K562 (cell line): Measurements from ENCODE around the gene MYO15A. TPM values are rescaled to one million over a fixed set of nuclear protein-coding genes. Genes with fewer than 3 reads are reported as not detected.
A peak's percentile ranks its signal among the peaks of the same experiment; 100 is the strongest.

ENCODE experiments used
- ATF4 ChIP-seq: fragments of 450-650 bp; formaldehyde crosslinking; IDR thresholded peaks from 2 replicates; pipeline ENCODE4 v1.4.0; 2022; ENCODE audit warnings: mild to moderate bottlenecking, moderate library complexity
- BHLHE40 ChIP-seq: IDR thresholded peaks from 2 replicates; pipeline ENCODE4 v1.6.1; 2011; ENCODE audit warnings: low read length, improper control_type of control experiment
- CCAR2 ChIP-seq: fragments of 200-400 bp; formaldehyde crosslinking; IDR thresholded peaks from 2 replicates; pipeline ENCODE4 v1.6.1; 2017; ENCODE audit warnings: mild to moderate bottlenecking, low read depth, low read length
- CTBP1 ChIP-seq: fragments of 450-650 bp; IDR thresholded peaks from 2 replicates; pipeline ENCODE4 v1.6.1; 2016; ENCODE audit warnings: borderline replicate concordance
- ETV1 ChIP-seq: fragments of 450-650 bp; conservative IDR thresholded peaks from 2 replicates; pipeline ENCODE4 v1.6.1; 2016; ENCODE audit warnings: missing genetic modification characterization, control low read depth, low read depth, missing compliant biosample characterization
- HMBOX1 ChIP-seq: sonication (generic); IDR thresholded peaks from 2 replicates; pipeline ENCODE4 v1.6.1; 2016
- MXD1 ChIP-seq: fragments of 250-450 bp; sonication (Bioruptor Pico); IDR thresholded peaks from 2 replicates; pipeline ENCODE4 v1.8.0; 2021; ENCODE audit warnings: borderline replicate concordance, mild to moderate bottlenecking, moderate library complexity; ENCODE audit not compliant: poor library complexity, severe bottlenecking
- PHB ChIP-seq: fragments of 250-450 bp; sonication (Bioruptor Pico); IDR thresholded peaks from 2 replicates; pipeline ENCODE4 v1.5.0; 2021
- PHTF2 ChIP-seq: fragments of 250-450 bp; sonication (Bioruptor Pico); IDR thresholded peaks from 2 replicates; pipeline ENCODE4 v1.5.0; 2021; ENCODE audit warnings: mild to moderate bottlenecking
- PRDM10 ChIP-seq: fragments of 450-650 bp; IDR thresholded peaks from 2 replicates; pipeline ENCODE4 v1.6.1; 2018; ENCODE audit not compliant: partially characterized antibody
- RFX1 ChIP-seq: fragments of 450-650 bp; IDR thresholded peaks from 2 replicates; pipeline ENCODE4 v1.6.1; 2016; ENCODE audit warnings: mild to moderate bottlenecking, moderate library complexity
- ZBTB11 ChIP-seq, 3 experiments: fragments of 200-800 bp in 1 of 3; fragments of 250-450 bp in 1 of 3; fragments of 450-650 bp in 1 of 3; sonication (Bioruptor Pico) in 1 of 3; sonication (Bioruptor generic) in 1 of 3; formaldehyde crosslinking in 1 of 3; IDR thresholded peaks; 2 replicates each; pipeline versions ENCODE4 v1.6.1 to v1.8.0; 2016 to 2022; ENCODE audit warnings: mild to moderate bottlenecking in 2 of 3, missing genetic modification characterization in 2 of 3, missing compliant biosample characterization in 1 of 3, moderate library complexity in 1 of 3
- ZNF592 ChIP-seq: fragments of 450-650 bp; IDR thresholded peaks from 2 replicates; pipeline ENCODE4 v1.6.1; 2017; ENCODE audit warnings: antibody characterized with exemption, mild to moderate bottlenecking
- polyA plus RNA-seq, 8 experiments: library from polyadenylated mRNA; depleted of rRNA in 4 of 8; stranded (reverse) in 5 of 8; unstranded in 3 of 8; fragments of >200 nt; fragmentation: Nextera tagmentation in 2 of 8; fragmentation: Illumina TruSeq in 1 of 8; extraction: Ambion mirVana in 2 of 8; extraction: Trizol in 1 of 8; gene quantifications; 2 replicates each; pipeline versions ENCODE4 v1.2.1 to v1.2.3, GENCODE V29; 2011 to 2014; ENCODE audit warnings: inconsistent platforms in 1 of 8, missing spikeins in 1 of 8
- total RNA-seq, 7 experiments: library from RNA; depleted of rRNA in 6 of 7; stranded (reverse); fragments of >200 nt in 6 of 7; fragmentation: Illumina TruSeq in 2 of 7; extraction: Trizol in 2 of 7; gene quantifications; 2 replicates each; pipeline versions ENCODE4 v1.2.1 to v1.2.3, GENCODE V29; 2011 to 2021; ENCODE audit warnings: low replicate concordance in 1 of 7

MYO15A gene
- total and polyA plus RNA-seq, 9 of the 15 experiments (the other 6 are each of a cell fraction or from before 2014, with no cell fraction given), result 0.05 to 0.88 (median 0.14) TPM; not detected in 1

GRCh38 chr17:18070861-18071340, 37.7 kb upstream of the MYO15A start (continued):
- TF ChIP-seq PRDM10 (no peak), ZBTB11 (CRISPR knock-in tag; IDR thresholded peaks at IDR 0.05) (peak in 1 of 3 experiments; percentile 49; a peak in 1 of 6 replicates), CTBP1 (no peak), CCAR2 (no peak), ATF4 (CRISPR knock-in tag) (no peak), ZNF592 (peak; percentile 65), BHLHE40 (no peak), RFX1 (peak; percentile 12; the same call in 1 of the 2 replicates), MXD1 (CRISPR knock-in tag) (no peak), ETV1 (tag) (no peak), PHB (CRISPR knock-in tag) (no peak), HMBOX1 (no peak), PHTF2 (CRISPR knock-in tag) (no peak)
